ENCODE results near the gene NFE2L2. TPM values are rescaled to one million over a fixed set of nuclear protein-coding genes. Genes with fewer than 3 reads are reported as not detected.

NFE2L2 gene
- total RNA-seq, 1 experiment from 2014 or later: 80.0 TPM

DNA sequence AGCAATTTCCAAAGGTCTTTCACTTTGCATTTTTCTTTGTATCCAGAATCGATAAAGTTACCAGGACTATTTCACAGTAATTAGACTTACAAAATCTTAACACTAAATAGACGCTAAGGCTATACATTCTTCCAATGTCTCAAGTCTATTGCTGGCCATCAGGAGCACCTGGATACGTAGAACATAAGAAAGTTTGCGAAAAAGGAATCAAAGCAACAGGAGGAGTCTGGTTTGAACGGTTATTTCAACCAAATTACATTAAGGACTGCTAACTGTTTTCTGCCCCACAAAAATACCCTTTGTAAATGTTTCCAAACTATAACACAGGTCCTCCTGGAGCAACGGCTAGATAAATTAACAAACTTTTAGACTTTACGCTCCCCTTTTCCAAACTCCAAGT lies 53.4 kb downstream of the NFE2L2 start:
- POLR2A ChIA-PET (ENCODE audit: low non-redundant PET): interaction anchor here (0.8 kb wide), 1 partner anchor 75 kb away, joined by 3 read pairs; no protein-coding TSS in a partner anchor
- no TSS peak for BruUV-seq (replicated peaks)
- Histone ChIP-seq H3K4me1 (ENCODE audit: insufficient read depth, low read length, poor library complexity, severe bottlenecking) (peaks cover 24% of the 10 kb centered on the region), H3K36me3 (ENCODE audit: insufficient read depth, low read length, poor library complexity, severe bottlenecking) (peaks cover 25% of the 10 kb centered on the region), H3K27me3 (replicated peaks; ENCODE audit: insufficient read depth, low read depth, low read length, poor library complexity) (no peaks in the 10 kb centered on the region), H3K27ac (ENCODE audit: low read depth, low read length, poor library complexity, severe bottlenecking) (peak overlapping the region; percentile 99), H3K4me3 (ENCODE audit: low read depth, low read length, poor library complexity, severe bottlenecking) (peak overlapping the region; percentile 69), H3K9me3 (ENCODE audit: low read depth, low read length, poor library complexity, severe bottlenecking) (no peaks in the 10 kb centered on the region)
- DNase-seq (ENCODE audit: low spot score): no peak
- intact Hi-C loops (cut with micrococcal nuclease; ENCODE audit: unreplicated experiment): no loop called here
- CTCF ChIA-PET: interaction anchor here (0.5 kb wide), 1 partner anchor 559 kb away, joined by 3 read pairs; no protein-coding TSS in a partner anchor
- TF ChIP-seq EZH2 (IDR thresholded peaks at IDR 0.05; ENCODE audit: borderline replicate concordance, low read depth, low read length, poor library complexity, severe bottlenecking): no peak
- TF ChIP-seq, protein P1, sequence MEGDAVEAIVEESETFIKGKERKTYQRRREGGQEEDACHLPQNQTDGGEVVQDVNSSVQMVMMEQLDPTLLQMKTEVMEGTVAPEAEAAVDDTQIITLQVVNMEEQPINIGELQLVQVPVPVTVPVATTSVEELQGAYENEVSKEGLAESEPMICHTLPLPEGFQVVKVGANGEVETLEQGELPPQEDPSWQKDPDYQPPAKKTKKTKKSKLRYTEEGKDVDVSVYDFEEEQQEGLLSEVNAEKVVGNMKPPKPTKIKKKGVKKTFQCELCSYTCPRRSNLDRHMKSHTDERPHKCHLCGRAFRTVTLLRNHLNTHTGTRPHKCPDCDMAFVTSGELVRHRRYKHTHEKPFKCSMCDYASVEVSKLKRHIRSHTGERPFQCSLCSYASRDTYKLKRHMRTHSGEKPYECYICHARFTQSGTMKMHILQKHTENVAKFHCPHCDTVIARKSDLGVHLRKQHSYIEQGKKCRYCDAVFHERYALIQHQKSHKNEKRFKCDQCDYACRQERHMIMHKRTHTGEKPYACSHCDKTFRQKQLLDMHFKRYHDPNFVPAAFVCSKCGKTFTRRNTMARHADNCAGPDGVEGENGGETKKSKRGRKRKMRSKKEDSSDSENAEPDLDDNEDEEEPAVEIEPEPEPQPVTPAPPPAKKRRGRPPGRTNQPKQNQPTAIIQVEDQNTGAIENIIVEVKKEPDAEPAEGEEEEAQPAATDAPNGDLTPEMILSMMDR (conservative IDR thresholded peaks at IDR 0.05; ENCODE audit: low read depth, low read length): no peak

DNA sequence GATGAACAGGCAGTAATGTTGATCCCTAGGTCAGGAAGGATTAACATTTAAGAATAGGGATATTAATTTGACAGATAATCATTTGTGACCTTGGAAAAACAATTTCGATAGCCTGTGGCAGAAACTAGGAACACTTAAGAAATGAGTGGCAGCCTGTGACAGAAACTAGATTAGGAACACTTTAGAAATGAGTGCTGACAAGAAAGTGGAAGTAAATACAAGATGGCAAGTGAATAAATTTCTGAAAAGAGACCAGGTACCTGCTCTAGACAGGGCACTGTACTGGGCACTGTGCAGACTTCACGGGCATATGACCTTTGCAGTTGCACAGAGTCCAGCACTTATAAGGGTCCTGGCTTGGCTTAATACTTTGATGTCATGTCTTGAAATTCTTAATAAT lies 57.4 kb downstream of the NFE2L2 start:
- H3K27me3 ChIP-seq (replicated peaks; ENCODE audit: insufficient read depth, low read depth, low read length, poor library complexity): no peaks in the 10 kb centered on the region
- ChIA-PET POLR2A (ENCODE audit: low non-redundant PET) (no interaction called here), CTCF (no interaction called here)
- intact Hi-C loops (cut with micrococcal nuclease; ENCODE audit: unreplicated experiment): no loop called here
- no TSS peak for BruUV-seq (replicated peaks)
- H3K36me3 ChIP-seq (ENCODE audit: insufficient read depth, low read length, poor library complexity, severe bottlenecking): no peaks in the 10 kb centered on the region
- H3K4me1 ChIP-seq (ENCODE audit: insufficient read depth, low read length, poor library complexity, severe bottlenecking): peaks cover 14% of the 10 kb centered on the region
- H3K9me3 ChIP-seq (ENCODE audit: low read depth, low read length, poor library complexity, severe bottlenecking): no peaks in the 10 kb centered on the region
- H3K27ac ChIP-seq (ENCODE audit: low read depth, low read length, poor library complexity, severe bottlenecking): no peak overlapping the region
- no peak overlapping the region for H3K4me3 ChIP-seq (ENCODE audit: low read depth, low read length, poor library complexity, severe bottlenecking)
- no peak for DNase-seq (ENCODE audit: low spot score)
- TF ChIP-seq, protein P1 (conservative IDR thresholded peaks at IDR 0.05; ENCODE audit: low read depth, low read length): no peak
- no peak for TF ChIP-seq EZH2 (IDR thresholded peaks at IDR 0.05; ENCODE audit: borderline replicate concordance, low read depth, low read length, poor library complexity, severe bottlenecking)

DNA sequence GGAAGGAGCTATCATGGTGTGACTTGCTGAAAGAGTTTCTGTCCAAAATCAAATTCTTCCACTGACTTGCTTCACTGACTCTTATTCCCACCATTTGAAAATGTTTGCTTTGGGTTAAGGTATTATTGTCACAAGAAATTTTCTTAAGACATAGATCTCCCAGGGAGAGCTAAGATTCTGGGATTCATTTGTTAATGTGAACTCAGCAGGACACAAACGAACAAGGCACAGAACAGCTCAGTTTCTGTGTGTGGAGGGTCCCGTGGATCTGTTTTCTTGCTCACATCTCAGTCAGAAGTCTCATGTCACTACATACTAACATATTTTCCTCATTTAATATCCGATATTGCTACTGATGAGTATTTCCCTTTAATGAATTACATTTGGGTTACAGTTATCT lies 60.1 kb downstream of the NFE2L2 start:
- no peaks in the 10 kb centered on the region for H3K27me3 ChIP-seq (replicated peaks; ENCODE audit: insufficient read depth, low read depth, low read length, poor library complexity)
- no peak overlapping the region for H3K27ac ChIP-seq (ENCODE audit: low read depth, low read length, poor library complexity, severe bottlenecking)
- intact Hi-C loops (cut with micrococcal nuclease; ENCODE audit: unreplicated experiment): no loop called here
- BruUV-seq (replicated peaks): no TSS peak
- peaks cover 8% of the 10 kb centered on the region for H3K4me1 ChIP-seq (ENCODE audit: insufficient read depth, low read length, poor library complexity, severe bottlenecking)
- ChIA-PET CTCF (no interaction called here), POLR2A (ENCODE audit: low non-redundant PET) (no interaction called here)
- TF ChIP-seq EZH2 (IDR thresholded peaks at IDR 0.05; ENCODE audit: borderline replicate concordance, low read depth, low read length, poor library complexity, severe bottlenecking): no peak
- TF ChIP-seq, protein P1 (conservative IDR thresholded peaks at IDR 0.05; ENCODE audit: low read depth, low read length): no peak
- H3K4me3 ChIP-seq (ENCODE audit: low read depth, low read length, poor library complexity, severe bottlenecking): no peak overlapping the region
- H3K36me3 ChIP-seq (ENCODE audit: insufficient read depth, low read length, poor library complexity, severe bottlenecking): no peaks in the 10 kb centered on the region
- no peaks in the 10 kb centered on the region for H3K9me3 ChIP-seq (ENCODE audit: low read depth, low read length, poor library complexity, severe bottlenecking)
- DNase-seq (ENCODE audit: low spot score): no peak

All from A673 (cell line).